ENCODE data around the gene MAGI2. TPM values are rescaled to one million over a fixed set of nuclear protein-coding genes. Genes with fewer than 3 reads are reported as not detected.

MAGI2 gene
- total and polyA plus RNA-seq, 2 donors from 2014 or later, result 4.4 to 9.0 TPM

DNA sequence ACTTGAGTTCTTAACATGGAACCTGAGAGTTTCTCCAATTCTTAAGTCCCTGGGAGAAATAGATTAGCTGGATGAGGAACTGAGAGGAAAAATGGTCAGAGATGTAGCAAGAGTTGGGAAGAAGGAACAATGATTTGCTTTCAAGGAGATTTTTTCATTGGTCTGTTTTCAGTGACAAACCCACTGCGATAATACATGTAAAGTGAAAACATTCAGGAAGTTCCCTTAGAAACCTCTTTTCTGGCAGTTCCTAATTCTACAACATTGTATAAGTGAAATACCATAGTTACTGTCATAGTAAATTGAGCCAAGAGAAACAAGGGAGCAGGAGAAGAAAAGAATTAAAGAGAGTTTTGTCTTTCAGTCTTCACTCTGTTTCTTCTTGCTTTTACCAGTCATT, 12.1 kb upstream of the MAGI2 start:
- H3K9me3 ChIP-seq (ENCODE audit: control insufficient read depth in 2 of 3, insufficient read depth in 1 of 3, low read length in 3 of 3), result no peaks in the 10 kb centered on the region
- H3K27me3 ChIP-seq (ENCODE audit: control insufficient read depth, insufficient read depth, low read length), result no peaks in the 10 kb centered on the region
- H3K27ac ChIP-seq (ENCODE audit: low read depth in 2 of 2, low read length in 2 of 2), result no peak overlapping the region
- FAIRE-seq (no peak), DNase-seq (no peak)
- H3K9ac ChIP-seq (ENCODE audit: low read length in 3 of 3), result no peak overlapping the region
- H3K4me1 ChIP-seq (ENCODE audit: control insufficient read depth in 2 of 3, insufficient read depth in 2 of 3, low read depth in 1 of 3, low read length in 3 of 3), result no peaks in the 10 kb centered on the region
- no peak overlapping the region for H3K4me3 ChIP-seq (ENCODE audit: low read length in 3 of 3)
- no peaks in the 10 kb centered on the region for H3K36me3 ChIP-seq (ENCODE audit: control insufficient read depth in 2 of 3, insufficient read depth in 3 of 3, low read length in 3 of 3)
- intact Hi-C loops (cut with DNase I), result no loop called here
- TF ChIP-seq, protein P1, sequence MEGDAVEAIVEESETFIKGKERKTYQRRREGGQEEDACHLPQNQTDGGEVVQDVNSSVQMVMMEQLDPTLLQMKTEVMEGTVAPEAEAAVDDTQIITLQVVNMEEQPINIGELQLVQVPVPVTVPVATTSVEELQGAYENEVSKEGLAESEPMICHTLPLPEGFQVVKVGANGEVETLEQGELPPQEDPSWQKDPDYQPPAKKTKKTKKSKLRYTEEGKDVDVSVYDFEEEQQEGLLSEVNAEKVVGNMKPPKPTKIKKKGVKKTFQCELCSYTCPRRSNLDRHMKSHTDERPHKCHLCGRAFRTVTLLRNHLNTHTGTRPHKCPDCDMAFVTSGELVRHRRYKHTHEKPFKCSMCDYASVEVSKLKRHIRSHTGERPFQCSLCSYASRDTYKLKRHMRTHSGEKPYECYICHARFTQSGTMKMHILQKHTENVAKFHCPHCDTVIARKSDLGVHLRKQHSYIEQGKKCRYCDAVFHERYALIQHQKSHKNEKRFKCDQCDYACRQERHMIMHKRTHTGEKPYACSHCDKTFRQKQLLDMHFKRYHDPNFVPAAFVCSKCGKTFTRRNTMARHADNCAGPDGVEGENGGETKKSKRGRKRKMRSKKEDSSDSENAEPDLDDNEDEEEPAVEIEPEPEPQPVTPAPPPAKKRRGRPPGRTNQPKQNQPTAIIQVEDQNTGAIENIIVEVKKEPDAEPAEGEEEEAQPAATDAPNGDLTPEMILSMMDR (IDR thresholded peaks at IDR 0.05; ENCODE audit: borderline replicate concordance, extremely low read depth, insufficient read depth), result no peak

DNA sequence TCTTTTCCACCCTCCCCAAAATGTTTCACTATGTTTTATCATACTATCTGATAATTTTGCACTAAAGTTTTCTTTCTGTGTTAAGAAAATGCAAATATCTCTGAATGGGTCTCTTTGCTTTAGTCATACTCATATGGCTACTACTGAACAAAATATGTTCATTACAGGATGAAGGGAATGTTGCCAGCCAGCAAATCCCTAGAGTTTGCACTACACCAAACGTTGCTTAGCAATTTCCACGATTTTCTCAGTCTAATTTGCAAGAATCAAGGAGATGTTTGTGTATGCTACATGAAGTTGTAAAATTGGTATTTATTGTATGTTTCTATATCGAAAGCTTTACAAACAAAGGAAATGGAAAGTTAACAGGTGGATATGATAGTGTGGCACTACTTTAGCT, 10.6 kb upstream of the MAGI2 start:
- H3K36me3 ChIP-seq (ENCODE audit: control insufficient read depth in 2 of 3, insufficient read depth in 3 of 3, low read length in 3 of 3), result no peaks in the 10 kb centered on the region
- no peaks in the 10 kb centered on the region for H3K27me3 ChIP-seq (ENCODE audit: control insufficient read depth, insufficient read depth, low read length)
- no peaks in the 10 kb centered on the region for H3K9me3 ChIP-seq (ENCODE audit: control insufficient read depth in 2 of 3, insufficient read depth in 1 of 3, low read length in 3 of 3)
- H3K4me3 ChIP-seq (ENCODE audit: low read length in 3 of 3), result no peak overlapping the region
- DNase-seq (no peak), FAIRE-seq (no peak)
- intact Hi-C loops (cut with DNase I), result no loop called here
- H3K9ac ChIP-seq (ENCODE audit: low read length in 3 of 3), result no peak overlapping the region
- TF ChIP-seq, protein P1 (IDR thresholded peaks at IDR 0.05; ENCODE audit: borderline replicate concordance, extremely low read depth, insufficient read depth), result no peak
- no peak overlapping the region for H3K27ac ChIP-seq (ENCODE audit: low read depth in 2 of 2, low read length in 2 of 2)
- H3K4me1 ChIP-seq (ENCODE audit: control insufficient read depth in 2 of 3, insufficient read depth in 2 of 3, low read depth in 1 of 3, low read length in 3 of 3), result no peaks in the 10 kb centered on the region

DNA sequence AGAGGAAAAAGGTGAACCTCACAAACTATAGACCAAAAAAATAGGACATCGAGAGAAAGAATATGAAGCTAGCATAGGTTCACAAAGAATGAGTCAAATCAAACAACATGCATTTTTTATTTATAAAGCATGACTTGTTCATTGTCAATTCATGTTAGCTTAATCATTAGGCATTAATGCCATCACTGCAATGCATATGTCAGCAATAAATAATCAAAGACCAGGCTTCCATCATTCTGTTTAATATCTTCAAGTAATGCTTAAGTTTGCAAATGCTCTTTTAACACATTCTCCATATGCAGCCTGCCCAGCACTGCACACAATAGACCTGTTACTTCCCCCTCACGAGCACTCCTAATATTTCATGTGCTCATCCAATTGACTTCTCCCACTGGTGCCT, 8.9 kb upstream of the MAGI2 start:
- Histone ChIP-seq H3K4me1 (ENCODE audit: control insufficient read depth in 2 of 3, insufficient read depth in 2 of 3, low read depth in 1 of 3, low read length in 3 of 3) (no peaks in the 10 kb centered on the region), H3K27me3 (ENCODE audit: control insufficient read depth, insufficient read depth, low read length) (no peaks in the 10 kb centered on the region), H3K36me3 (ENCODE audit: control insufficient read depth in 2 of 3, insufficient read depth in 3 of 3, low read length in 3 of 3) (peaks cover 0 to 2% (median 0%) of the 10 kb centered on the region in 3 donors), H3K27ac (ENCODE audit: low read depth in 2 of 2, low read length in 2 of 2) (no peak overlapping the region), H3K9ac (ENCODE audit: low read length in 3 of 3) (no peak overlapping the region), H3K9me3 (ENCODE audit: control insufficient read depth in 2 of 3, insufficient read depth in 1 of 3, low read length in 3 of 3) (no peaks in the 10 kb centered on the region), H3K4me3 (ENCODE audit: low read length in 3 of 3) (no peak overlapping the region)
- DNase-seq (no peak), FAIRE-seq (no peak)
- intact Hi-C loops (cut with DNase I), result no loop called here
- TF ChIP-seq, protein P1 (IDR thresholded peaks at IDR 0.05; ENCODE audit: borderline replicate concordance, extremely low read depth, insufficient read depth), result no peak

DNA sequence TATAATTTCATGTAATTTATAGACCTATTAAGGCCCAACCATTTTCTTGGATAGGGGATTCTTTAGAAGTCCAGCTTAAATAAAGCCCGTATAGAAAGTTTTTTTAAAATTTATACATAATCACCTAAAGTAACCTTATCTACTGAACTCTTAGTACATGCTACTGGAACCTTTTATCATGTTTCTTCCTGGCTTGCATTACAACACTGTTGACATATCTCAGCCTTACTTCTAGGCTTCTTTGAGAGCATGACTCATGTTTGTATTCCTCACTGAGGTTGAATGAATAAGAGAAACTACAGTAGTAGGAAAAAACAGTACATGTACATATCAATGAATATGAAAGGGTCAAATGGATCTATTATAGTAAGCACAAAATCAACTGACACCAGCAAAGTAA, 8.2 kb upstream of the MAGI2 start:
- TF ChIP-seq, protein P1 (IDR thresholded peaks at IDR 0.05; ENCODE audit: borderline replicate concordance, extremely low read depth, insufficient read depth), result no peak
- Histone ChIP-seq H3K36me3 (ENCODE audit: control insufficient read depth in 2 of 3, insufficient read depth in 3 of 3, low read length in 3 of 3) (peaks cover 0 to 2% (median 0%) of the 10 kb centered on the region in 3 donors), H3K4me1 (ENCODE audit: control insufficient read depth in 2 of 3, insufficient read depth in 2 of 3, low read depth in 1 of 3, low read length in 3 of 3) (no peaks in the 10 kb centered on the region), H3K9me3 (ENCODE audit: control insufficient read depth in 2 of 3, insufficient read depth in 1 of 3, low read length in 3 of 3) (no peaks in the 10 kb centered on the region), H3K27ac (ENCODE audit: low read depth in 2 of 2, low read length in 2 of 2) (no peak overlapping the region), H3K4me3 (ENCODE audit: low read length in 3 of 3) (no peak overlapping the region), H3K27me3 (ENCODE audit: control insufficient read depth, insufficient read depth, low read length) (no peaks in the 10 kb centered on the region), H3K9ac (ENCODE audit: low read length in 3 of 3) (no peak overlapping the region)
- DNase-seq (no peak), FAIRE-seq (no peak)
- intact Hi-C loops (cut with DNase I), result no loop called here
